ENCODE measurements around the gene TBC1D22B.

GRCh38 chr6:37293426-37293825 is 35.9 kb downstream of the TBC1D22B start:
- TF ChIP-seq CTCF (IDR thresholded peaks at IDR 0.05) (no peak), POLR2A (IDR thresholded peaks at IDR 0.05) (no peak)
